ENCODE measurements around the gene TEX264.

The TEX264 gene

DNA sequence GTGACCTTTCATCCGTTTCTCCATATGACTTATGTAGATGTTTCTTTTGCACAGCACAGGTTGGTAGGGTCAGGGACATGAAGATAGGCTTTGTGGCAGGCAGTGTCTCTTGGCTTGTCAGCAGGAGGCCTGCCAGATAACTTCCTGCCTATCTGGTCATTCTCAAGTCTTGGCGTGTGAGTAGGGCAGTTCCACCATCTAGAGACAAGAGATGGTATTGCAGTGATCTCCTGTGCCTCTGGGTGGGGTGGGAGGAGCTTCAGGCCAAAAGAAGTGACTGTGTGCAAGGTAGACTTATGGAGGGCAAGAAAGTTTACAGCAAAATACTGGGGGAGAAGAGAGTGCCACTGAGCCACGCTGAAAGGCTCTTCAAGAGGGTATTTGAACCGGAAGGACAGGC lies 11.0 kb downstream of the TEX264 start:
- TF ChIP-seq SIN3A (IDR thresholded peaks at IDR 0.05; ENCODE audit: borderline replicate concordance, insufficient read depth, low read length), result no peak
- no peak for TF ChIP-seq FOXP2 (optimal IDR thresholded peaks at IDR 0.05; ENCODE audit: borderline replicate concordance, extremely low read depth, extremely low read length, insufficient read depth)
- TF ChIP-seq, protein P1, sequence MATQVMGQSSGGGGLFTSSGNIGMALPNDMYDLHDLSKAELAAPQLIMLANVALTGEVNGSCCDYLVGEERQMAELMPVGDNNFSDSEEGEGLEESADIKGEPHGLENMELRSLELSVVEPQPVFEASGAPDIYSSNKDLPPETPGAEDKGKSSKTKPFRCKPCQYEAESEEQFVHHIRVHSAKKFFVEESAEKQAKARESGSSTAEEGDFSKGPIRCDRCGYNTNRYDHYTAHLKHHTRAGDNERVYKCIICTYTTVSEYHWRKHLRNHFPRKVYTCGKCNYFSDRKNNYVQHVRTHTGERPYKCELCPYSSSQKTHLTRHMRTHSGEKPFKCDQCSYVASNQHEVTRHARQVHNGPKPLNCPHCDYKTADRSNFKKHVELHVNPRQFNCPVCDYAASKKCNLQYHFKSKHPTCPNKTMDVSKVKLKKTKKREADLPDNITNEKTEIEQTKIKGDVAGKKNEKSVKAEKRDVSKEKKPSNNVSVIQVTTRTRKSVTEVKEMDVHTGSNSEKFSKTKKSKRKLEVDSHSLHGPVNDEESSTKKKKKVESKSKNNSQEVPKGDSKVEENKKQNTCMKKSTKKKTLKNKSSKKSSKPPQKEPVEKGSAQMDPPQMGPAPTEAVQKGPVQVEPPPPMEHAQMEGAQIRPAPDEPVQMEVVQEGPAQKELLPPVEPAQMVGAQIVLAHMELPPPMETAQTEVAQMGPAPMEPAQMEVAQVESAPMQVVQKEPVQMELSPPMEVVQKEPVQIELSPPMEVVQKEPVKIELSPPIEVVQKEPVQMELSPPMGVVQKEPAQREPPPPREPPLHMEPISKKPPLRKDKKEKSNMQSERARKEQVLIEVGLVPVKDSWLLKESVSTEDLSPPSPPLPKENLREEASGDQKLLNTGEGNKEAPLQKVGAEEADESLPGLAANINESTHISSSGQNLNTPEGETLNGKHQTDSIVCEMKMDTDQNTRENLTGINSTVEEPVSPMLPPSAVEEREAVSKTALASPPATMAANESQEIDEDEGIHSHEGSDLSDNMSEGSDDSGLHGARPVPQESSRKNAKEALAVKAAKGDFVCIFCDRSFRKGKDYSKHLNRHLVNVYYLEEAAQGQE (IDR thresholded peaks at IDR 0.05; ENCODE audit: insufficient read depth in 1 of 2, low read depth in 2 of 2, low read length in 2 of 2), result no peak
- TF ChIP-seq TAF1 (IDR thresholded peaks at IDR 0.05; ENCODE audit: borderline replicate concordance, insufficient read depth, low read length), result no peak
- no peak for TF ChIP-seq POLR2AphosphoS5 (IDR thresholded peaks at IDR 0.05; ENCODE audit: low read depth, low read length)

DNA sequence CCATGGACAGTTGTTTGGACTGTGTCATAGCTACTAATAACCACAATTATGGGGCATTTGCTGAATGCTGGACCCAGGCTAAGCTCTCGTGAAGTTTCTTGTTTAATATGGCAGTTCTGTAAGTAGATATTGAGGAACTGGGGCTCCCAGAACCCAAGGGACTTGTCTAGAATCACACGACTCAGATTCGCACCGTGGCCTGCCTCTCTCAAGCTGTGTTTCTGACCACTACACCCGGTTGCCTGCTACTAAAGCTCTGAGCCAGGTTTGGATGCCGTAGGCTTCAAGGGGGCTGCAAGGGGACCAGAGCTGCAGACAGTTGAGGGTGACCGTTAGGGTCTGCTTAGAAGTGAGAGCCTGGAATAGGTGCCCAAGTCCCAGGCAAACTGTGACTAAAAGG lies 11.5 kb downstream of the TEX264 start:
- TF ChIP-seq, protein P1 (IDR thresholded peaks at IDR 0.05; ENCODE audit: insufficient read depth in 1 of 2, low read depth in 2 of 2, low read length in 2 of 2), result no peak
- TF ChIP-seq TAF1 (IDR thresholded peaks at IDR 0.05; ENCODE audit: borderline replicate concordance, insufficient read depth, low read length), result no peak
- no peak for TF ChIP-seq FOXP2 (optimal IDR thresholded peaks at IDR 0.05; ENCODE audit: borderline replicate concordance, extremely low read depth, extremely low read length, insufficient read depth)
- no peak for TF ChIP-seq SIN3A (IDR thresholded peaks at IDR 0.05; ENCODE audit: borderline replicate concordance, insufficient read depth, low read length)
- no peak for TF ChIP-seq POLR2AphosphoS5 (IDR thresholded peaks at IDR 0.05; ENCODE audit: low read depth, low read length)

DNA sequence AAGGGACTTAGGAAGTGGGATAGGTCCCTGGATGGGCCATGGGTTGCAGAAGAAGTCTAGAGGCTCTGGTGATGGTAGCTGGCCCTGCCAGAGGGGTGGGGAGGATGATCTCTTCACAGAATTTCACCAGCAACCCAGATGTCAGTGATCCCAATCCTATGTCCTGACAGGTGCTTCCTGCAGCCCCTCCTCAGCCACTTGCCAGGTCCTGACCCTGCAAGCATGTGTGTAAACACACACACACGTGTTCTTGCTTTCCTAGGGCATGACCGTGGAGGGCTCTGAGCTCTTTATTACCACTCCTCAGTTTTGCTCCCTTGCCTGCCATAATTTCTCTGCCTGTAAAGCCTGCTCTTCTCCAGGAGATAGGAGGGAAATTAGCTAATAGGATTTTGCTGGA lies 12.5 kb downstream of the TEX264 start:
- TF ChIP-seq TAF1 (IDR thresholded peaks at IDR 0.05; ENCODE audit: borderline replicate concordance, insufficient read depth, low read length) (no peak), FOXP2 (optimal IDR thresholded peaks at IDR 0.05; ENCODE audit: borderline replicate concordance, extremely low read depth, extremely low read length, insufficient read depth) (no peak), POLR2AphosphoS5 (IDR thresholded peaks at IDR 0.05; ENCODE audit: low read depth, low read length) (no peak), SIN3A (IDR thresholded peaks at IDR 0.05; ENCODE audit: borderline replicate concordance, insufficient read depth, low read length) (no peak)
- TF ChIP-seq, protein P1 (IDR thresholded peaks at IDR 0.05; ENCODE audit: insufficient read depth in 1 of 2, low read depth in 2 of 2, low read length in 2 of 2), result no peak

DNA sequence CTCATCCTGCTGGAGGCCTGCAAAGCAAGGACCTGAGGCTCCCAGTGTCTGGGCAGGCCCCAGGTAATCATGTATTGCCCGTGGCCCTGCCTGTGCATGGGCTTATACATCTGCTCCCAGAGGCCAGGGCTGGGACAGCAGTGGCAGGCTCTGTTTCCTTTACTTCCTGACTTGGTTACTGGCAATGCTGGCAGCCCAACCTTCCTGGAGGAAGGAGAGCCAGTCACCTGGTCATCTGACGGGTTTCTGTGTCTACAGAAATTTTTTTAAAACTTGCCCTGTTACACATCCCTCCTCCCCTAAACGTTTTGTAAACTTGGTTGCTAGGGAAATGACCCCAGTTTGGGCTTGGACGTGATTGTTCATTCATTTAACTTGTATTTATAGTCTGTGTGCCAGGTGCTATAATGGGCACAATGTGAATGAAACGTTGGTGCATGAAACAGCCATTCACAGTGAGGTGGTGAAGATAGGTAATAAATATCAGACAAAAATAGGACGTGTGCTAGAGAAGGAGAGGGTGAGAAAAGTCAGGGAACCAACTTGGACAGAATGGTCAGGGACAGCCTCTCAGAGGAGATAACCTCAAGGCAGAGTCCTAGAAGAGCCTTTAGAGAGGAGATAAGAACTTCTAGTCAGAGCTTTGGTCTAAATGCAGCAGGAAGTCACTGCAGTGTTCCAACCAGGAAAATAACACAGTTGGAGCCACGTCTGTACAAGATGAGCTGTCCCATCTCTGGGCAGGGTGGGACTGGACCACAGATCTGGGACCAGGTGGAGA lies 14.1 kb downstream of the TEX264 start:
- TF ChIP-seq SIN3A (IDR thresholded peaks at IDR 0.05; ENCODE audit: borderline replicate concordance, insufficient read depth, low read length) (no peak), TAF1 (IDR thresholded peaks at IDR 0.05; ENCODE audit: borderline replicate concordance, insufficient read depth, low read length) (no peak), POLR2AphosphoS5 (IDR thresholded peaks at IDR 0.05; ENCODE audit: low read depth, low read length) (no peak), FOXP2 (optimal IDR thresholded peaks at IDR 0.05; ENCODE audit: borderline replicate concordance, extremely low read depth, extremely low read length, insufficient read depth) (no peak)
- TF ChIP-seq, protein P1 (IDR thresholded peaks at IDR 0.05; ENCODE audit: insufficient read depth in 1 of 2, low read depth in 2 of 2, low read length in 2 of 2), result no peak
